ENCODE results near the gene SERINC3.
A peak's percentile ranks its signal among the peaks of the same experiment; 100 is the strongest.

Gene SERINC3

DNA sequence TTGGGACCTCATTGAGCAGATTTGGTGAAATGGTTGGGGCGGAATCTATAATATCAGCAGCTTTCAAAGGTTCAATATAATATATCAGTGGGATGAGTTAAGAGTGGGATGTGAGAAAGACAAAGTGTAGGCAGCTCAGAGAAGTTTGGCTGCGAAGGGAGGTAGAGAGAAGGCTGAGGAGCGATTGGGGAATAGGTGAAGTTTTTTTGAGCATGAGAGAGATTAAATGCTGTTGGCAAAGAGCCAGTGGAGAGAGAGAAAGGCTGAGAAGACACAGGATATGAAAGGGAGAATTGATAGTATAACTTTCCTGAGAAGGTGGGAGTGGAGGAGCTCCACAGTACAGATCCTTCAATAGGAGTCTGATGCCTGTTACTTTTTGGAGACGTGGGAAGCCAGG, 12.1 kb upstream of the SERINC3 start:
- TF ChIP-seq ZFX (IDR thresholded peaks at IDR 0.05), result no peak
- TF ChIP-seq, protein P1, sequence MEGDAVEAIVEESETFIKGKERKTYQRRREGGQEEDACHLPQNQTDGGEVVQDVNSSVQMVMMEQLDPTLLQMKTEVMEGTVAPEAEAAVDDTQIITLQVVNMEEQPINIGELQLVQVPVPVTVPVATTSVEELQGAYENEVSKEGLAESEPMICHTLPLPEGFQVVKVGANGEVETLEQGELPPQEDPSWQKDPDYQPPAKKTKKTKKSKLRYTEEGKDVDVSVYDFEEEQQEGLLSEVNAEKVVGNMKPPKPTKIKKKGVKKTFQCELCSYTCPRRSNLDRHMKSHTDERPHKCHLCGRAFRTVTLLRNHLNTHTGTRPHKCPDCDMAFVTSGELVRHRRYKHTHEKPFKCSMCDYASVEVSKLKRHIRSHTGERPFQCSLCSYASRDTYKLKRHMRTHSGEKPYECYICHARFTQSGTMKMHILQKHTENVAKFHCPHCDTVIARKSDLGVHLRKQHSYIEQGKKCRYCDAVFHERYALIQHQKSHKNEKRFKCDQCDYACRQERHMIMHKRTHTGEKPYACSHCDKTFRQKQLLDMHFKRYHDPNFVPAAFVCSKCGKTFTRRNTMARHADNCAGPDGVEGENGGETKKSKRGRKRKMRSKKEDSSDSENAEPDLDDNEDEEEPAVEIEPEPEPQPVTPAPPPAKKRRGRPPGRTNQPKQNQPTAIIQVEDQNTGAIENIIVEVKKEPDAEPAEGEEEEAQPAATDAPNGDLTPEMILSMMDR (conservative IDR thresholded peaks at IDR 0.05), result no peak
- H3K27ac ChIP-seq, result no peak overlapping the region

DNA sequence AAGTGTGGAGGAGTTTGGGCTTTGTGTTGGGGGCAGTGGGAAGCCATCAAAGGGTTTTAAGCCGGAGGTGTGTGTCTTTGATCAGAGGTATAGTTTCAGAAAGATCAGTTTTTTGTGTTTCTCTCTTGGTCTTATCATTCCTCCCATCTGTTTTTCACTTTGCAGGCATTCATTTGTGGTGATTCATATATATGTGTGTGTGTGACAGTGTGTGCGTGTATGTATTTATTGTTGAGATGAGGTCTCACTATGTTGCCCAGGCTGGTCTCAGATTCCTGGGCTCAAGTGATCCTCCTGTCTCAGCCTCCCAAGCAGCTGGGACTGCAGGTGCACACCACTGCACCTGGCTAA, 11.1 kb upstream of the SERINC3 start:
- H3K27ac ChIP-seq, result no peak overlapping the region
- TF ChIP-seq, protein P1 (conservative IDR thresholded peaks at IDR 0.05), result no peak
- TF ChIP-seq ZFX (IDR thresholded peaks at IDR 0.05), result no peak

DNA sequence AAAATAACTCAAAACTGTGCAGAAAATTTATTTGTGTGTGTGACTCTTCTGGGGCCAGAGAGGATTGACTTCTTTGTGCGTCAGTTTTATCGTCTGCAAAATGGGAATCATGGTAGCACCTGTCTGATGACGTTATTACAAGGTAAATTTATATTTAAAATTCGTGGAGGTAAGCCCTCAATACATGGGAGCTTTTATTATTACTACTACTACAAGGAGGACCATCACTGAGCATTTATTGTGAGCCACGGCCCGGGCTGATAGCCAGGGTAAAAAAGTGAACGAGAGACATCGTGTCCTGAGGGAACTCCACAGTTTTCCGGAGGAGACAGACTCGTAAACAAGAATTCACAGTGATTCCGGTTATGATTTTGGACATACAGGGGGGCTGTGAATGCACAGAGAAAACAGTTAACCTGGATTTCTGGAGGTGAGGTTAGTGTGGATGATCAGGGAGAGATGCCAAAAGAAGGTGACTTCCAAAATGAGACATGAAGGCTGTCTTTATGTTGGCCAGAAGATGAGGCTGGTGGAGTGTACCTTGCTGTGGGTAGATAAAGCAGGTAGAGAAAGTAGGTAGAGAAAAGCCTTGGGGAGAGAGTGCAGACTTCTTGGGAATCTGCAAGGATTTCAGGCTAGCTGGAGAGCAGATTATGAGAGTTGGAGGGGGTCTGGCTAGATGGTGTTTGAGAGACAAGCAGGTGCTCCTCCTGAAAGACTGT, 10.6 kb upstream of the SERINC3 start:
- TF ChIP-seq, protein P1 (conservative IDR thresholded peaks at IDR 0.05), result peak; percentile 4; the same call in 1 of the 2 replicates
- TF ChIP-seq ZFX (IDR thresholded peaks at IDR 0.05), result no peak
- H3K27ac ChIP-seq, result peak overlapping the region; percentile 58

DNA sequence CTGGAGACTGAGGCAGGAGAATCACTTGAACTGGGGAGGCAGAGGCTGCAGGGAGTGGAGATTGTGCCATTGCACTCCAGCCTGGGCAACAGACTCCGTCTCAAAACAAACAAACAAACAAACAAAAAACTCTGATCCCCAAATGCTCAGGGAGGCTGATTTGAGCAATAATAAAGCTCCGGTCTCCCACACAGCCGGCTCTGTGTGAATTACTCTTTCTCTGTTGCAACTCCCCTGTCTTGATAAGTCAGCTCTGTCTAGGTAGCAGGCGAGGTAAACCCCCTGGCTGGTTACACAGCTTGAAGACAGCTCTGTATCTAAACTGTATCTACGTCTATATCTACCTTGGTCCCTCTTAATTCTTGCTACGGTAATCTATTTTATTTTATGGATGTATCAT, 6.4 kb upstream of the SERINC3 start:
- no peak overlapping the region for H3K27ac ChIP-seq
- TF ChIP-seq, protein P1 (conservative IDR thresholded peaks at IDR 0.05), result no peak
- no peak for TF ChIP-seq ZFX (IDR thresholded peaks at IDR 0.05)

DNA sequence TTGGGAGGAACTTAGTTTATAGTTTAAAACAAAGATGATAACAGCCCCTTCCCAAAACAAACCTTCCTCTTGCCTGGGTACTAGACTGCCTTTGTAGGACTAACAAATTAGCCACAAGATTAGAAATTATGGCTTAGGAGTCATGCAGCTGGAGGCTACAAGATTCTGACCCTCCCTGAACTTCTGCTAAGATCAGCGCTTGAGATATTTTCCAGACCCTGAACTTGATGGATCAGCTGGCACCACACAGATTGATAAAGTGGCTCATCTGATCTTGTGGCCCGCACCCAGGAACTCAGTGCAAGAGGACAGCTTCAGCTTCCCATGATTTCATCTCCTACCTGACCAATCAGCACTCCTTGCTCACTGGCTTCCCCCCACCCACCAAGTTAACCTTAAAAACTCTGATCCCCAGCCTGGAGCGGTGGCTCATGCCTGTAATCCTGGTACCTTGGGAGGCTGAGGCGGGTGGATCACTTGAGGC, 5.9 kb upstream of the SERINC3 start:
- TF ChIP-seq, protein P1 (conservative IDR thresholded peaks at IDR 0.05), result no peak
- no peak for TF ChIP-seq ZFX (IDR thresholded peaks at IDR 0.05)
- no peak overlapping the region for H3K27ac ChIP-seq

DNA sequence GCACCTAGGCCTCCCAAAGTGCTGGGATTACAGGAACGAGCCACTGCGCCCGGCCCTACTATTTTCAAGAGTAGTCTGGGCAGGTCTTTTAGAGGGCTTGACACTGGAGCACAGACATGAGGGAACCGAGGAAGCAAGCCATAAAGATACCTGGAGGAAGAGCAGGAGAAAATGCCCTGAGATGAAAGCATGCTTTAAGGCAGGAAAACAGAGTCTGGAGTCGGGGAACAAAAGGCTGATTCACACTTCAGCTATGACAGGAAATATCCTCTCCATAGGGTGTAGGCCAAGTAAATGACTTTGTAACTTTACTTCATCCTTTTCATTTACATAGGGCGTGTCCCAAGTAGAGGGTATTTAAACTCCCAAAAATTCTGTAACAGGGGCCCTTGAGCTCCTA, 4.3 kb upstream of the SERINC3 start:
- no peak for TF ChIP-seq ZFX (IDR thresholded peaks at IDR 0.05)
- TF ChIP-seq, protein P1 (conservative IDR thresholded peaks at IDR 0.05), result no peak
- no peak overlapping the region for H3K27ac ChIP-seq

DNA sequence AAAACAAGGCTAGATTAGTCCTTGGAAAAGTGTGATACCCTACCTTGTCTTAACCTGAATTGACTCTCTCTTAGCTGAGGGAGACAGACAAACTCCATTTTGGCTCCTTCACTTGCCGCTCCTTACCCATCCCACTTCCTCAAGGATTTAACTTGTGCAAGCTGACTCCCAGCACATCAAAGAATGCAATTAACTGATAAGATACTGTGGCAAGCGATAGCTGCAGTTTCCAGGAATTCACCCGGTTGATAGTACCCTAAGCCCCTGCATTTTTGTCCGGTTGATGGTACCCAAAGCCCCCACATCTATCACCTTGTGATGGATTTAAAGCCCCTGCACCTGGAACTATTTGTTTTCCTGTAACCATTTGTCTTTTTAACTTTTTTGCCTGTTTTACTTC, 1.9 kb upstream of the SERINC3 start:
- H3K27ac ChIP-seq, result no peak overlapping the region

More for the DNA sequence above, 1.9 kb upstream of the SERINC3 start:
- no peak for TF ChIP-seq ZFX (IDR thresholded peaks at IDR 0.05)
- TF ChIP-seq, protein P1 (conservative IDR thresholded peaks at IDR 0.05), result no peak
